Breast epithelium (tissue), 3 donors: ENCODE results near the gene GABRB3.

Source experiments
- CTCF ChIP-seq, 3 donors: fragments of 450-650 bp; IDR thresholded peaks; one replicate each; pipeline ENCODE4 v1.5.1; 2016 to 2017; ENCODE audit warnings: antibody characterized with exemption in 3 of 3, mild to moderate bottlenecking in 3 of 3, moderate library complexity in 3 of 3
- POLR2A ChIP-seq: fragments of 450-650 bp; IDR thresholded peaks from one replicate; pipeline ENCODE4 v1.6.1; 2016; ENCODE audit warnings: antibody characterized with exemption, mild to moderate bottlenecking, moderate library complexity
- POLR2AphosphoS5 ChIP-seq, 3 donors: sonication (generic); formaldehyde crosslinking; IDR thresholded peaks; one replicate each; pipeline ENCODE4 v1.6.1; 2017; ENCODE audit warnings: antibody characterized with exemption in 3 of 3

- TF ChIP-seq POLR2AphosphoS5 (IDR thresholded peaks at IDR 0.05) (no peak), CTCF (IDR thresholded peaks at IDR 0.05) (no peak), POLR2A (no peak)
Measured at GRCh38 chr15:26564361-26564760, 208.5 kb downstream of the GABRB3 start.
